Lower leg skin (tissue), 3 donors: Measurements from ENCODE around the gene CREBL2.

Source experiments
- CTCF ChIP-seq, 3 donors: fragments of 450-650 bp; IDR thresholded peaks; one replicate each; pipeline ENCODE4 v1.5.1; 2016; ENCODE audit warnings: antibody characterized with exemption in 3 of 3, mild to moderate bottlenecking in 3 of 3, moderate library complexity in 2 of 3
- POLR2A ChIP-seq, 2 donors: fragments of 450-650 bp; IDR thresholded peaks; one replicate each; pipeline ENCODE4 v1.6.1; 2016 to 2017; ENCODE audit warnings: antibody characterized with exemption in 2 of 2, mild to moderate bottlenecking in 1 of 2, moderate library complexity in 1 of 2

GRCh38 chr12:12611512-12612306 lies at the start of gene CREBL2:
- TF ChIP-seq CTCF (IDR thresholded peaks at IDR 0.05) (no peak), POLR2A (IDR thresholded peaks at IDR 0.05) (no peak)
